Kidney epithelial cell (primary cell): Measurements from ENCODE around the gene WDHD1. TPM values are rescaled to one million over a fixed set of nuclear protein-coding genes. Genes with fewer than 3 reads are reported as not detected.
"Not testable (repeated sequence)": the region's sequence is repeated elsewhere in the genome, so short reads cannot be mapped to it uniquely, and the experiment has no call there.

Experiments
- DNase-seq: peaks from one replicate; pipeline ENCODE4 v3.0.0-alpha.2; 2010; ENCODE audit warnings: low read depth
- H3K27me3 ChIP-seq: 2 replicates; pipeline ENCODE4 v1.6.0; 2011; ENCODE audit warnings: low read length; ENCODE audit not compliant: control insufficient read depth, insufficient read depth
- H3K36me3 ChIP-seq: 2 replicates; pipeline ENCODE4 v1.5.1; 2011; ENCODE audit warnings: low read length; ENCODE audit not compliant: control insufficient read depth, insufficient read depth
- H3K4me3 ChIP-seq: 2 replicates; pipeline ENCODE4 v1.5.1; 2011; ENCODE audit warnings: low read depth, mild to moderate bottlenecking, control low read depth, low read length
- CTCF ChIP-seq: IDR thresholded peaks from 2 replicates; pipeline ENCODE4 v1.5.1; 2011; ENCODE audit warnings: mild to moderate bottlenecking, moderate library complexity, low read length, control low read depth, inconsistent platforms; ENCODE audit not compliant: insufficient read depth, poor library complexity, severe bottlenecking
- total RNA-seq: library from RNA; depleted of rRNA; stranded (reverse); fragments of >200 nt; gene quantifications from 2 replicates; pipeline ENCODE4 v1.2.3, GENCODE V29; 2015

The WDHD1 gene
- total RNA-seq, 1 donor from 2014 or later: 8.0 TPM

DNA sequence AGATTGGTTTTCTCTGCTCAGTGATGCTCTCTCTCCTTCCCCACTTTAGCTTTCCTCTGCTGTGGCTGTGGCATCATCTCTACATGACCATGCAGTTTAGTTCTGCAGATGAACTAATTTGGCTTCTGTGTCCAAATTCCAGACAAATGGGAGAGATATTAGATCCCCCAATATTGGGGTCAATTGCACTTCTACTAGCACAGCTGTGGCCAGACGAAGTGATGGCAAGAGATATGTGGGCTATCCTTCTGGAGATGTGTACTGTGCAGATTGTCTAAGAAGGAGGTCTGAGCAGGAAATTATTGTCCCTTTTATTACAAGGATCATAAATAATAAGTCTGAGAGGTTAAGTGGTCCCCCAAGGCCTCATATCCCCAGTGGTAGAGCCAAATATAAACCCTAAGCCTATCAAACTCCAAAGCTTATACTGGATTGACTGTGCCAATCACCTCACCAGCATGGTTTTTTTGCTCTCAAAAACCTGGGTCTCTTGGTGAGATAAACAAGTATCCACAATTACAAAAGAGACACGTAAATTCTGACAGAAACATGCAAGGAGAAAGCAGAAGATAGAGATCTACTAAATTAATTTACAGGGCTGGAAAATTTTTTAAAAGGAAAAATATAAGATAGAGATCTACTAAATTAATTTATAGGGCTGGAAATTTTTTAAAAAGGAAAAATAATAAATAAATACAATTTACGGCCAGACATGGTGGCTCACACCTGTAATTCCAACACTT, 95.1 kb downstream of the WDHD1 start:
- Histone ChIP-seq H3K27me3 (no peaks in the 10 kb centered on the region), H3K4me3 (no peak overlapping the region), H3K36me3 (no peaks in the 10 kb centered on the region)
- no peak for TF ChIP-seq CTCF
- DNase-seq: no peak

- no peak for TF ChIP-seq CTCF
- Histone ChIP-seq H3K36me3 (no peaks in the 10 kb centered on the region), H3K4me3 (no peak overlapping the region), H3K27me3 (no peaks in the 10 kb centered on the region)
- DNase-seq: no peak
Measured at GRCh38 chr14:54931101-54931500, 95.8 kb downstream of the WDHD1 start.

DNA sequence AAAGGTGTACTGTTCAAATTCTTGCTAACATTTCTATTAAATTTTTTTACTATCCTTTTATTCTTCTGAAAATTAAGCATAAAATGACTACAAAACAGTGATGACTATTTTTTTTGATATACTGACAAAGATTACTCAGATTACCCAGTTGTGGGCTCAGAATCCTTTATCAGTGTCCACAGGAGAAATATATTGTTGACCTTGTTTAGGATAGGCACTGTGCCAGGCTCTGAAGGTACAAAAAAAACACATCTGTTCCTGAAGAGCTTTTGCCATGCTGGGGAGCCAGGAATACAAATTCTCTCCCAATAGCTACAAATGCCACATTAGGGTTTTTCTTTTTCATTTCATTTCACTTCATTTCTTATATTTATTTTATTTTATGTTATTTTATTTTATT, 97.3 kb downstream of the WDHD1 start:
- Histone ChIP-seq H3K4me3 (no peak overlapping the region), H3K36me3 (no peaks in the 10 kb centered on the region), H3K27me3 (no peaks in the 10 kb centered on the region)
- no peak for TF ChIP-seq CTCF
- DNase-seq: no peak

DNA sequence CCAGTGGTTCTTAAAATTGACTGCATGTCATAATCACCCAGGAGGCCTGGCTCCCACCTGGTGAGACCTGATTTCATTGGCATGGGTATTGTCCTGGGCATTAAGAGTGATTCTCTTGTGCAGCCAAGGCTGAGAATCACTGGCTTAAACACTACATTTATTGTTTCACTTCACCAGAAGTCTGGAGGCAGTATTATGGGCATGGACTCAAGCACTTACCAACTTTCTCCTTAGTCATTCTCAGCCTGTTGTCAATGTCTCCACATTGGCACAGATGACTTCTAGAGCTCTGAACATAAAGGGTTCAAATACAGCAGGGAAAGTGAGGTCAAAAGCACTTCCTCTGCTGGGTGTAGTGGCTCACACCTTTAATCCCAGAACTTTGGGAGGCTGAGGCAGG, 98.7 kb downstream of the WDHD1 start:
- Histone ChIP-seq H3K27me3 (no peaks in the 10 kb centered on the region), H3K4me3 (no peak overlapping the region), H3K36me3 (no peaks in the 10 kb centered on the region)
- no peak for DNase-seq
- TF ChIP-seq CTCF: no peak

DNA sequence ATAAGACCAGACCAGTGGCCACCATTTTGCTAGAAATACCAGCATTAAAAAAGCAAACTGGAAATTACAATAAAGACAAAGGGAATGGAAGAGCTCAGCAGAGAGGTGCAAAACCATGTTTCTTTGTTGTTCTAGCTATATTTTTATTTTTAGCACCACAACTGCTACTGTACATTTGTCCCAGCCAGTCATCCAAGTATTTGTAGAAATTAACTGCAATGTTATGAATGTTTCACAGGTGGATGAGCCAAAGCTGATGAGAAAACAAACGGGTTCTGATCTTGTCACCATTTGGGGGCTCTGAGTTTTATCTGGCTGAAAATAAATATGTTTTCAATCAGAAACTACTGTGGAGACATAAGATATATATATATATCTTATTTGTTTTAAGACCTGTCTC, 99.3 kb downstream of the WDHD1 start:
- no peak for DNase-seq
- Histone ChIP-seq H3K27me3 (no peaks in the 10 kb centered on the region), H3K36me3 (no peaks in the 10 kb centered on the region), H3K4me3 (no peak overlapping the region)
- no peak for TF ChIP-seq CTCF

DNA sequence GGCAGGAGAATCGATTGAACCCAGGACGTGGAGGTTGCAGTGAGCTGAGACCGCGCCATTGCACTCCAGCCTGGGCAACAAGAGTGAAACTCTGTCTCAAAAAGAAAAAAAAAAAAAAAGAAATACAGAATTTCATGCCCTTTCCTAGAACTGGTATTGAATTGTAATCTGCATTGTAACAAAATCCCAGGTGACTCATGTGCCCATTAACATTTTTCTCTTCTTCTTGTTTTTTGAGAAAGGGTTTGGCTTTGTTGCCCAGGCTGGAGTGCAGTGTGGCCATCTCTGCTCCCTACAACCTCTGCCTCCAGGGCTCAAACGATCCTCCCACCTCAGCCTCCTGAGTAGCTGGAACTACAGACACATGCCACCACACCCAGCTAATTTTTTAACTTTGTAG, 100.3 kb downstream of the WDHD1 start:
- not testable (repeated sequence) for H3K27me3 ChIP-seq, H3K36me3 ChIP-seq, H3K4me3 ChIP-seq, DNase-seq
